GM19463 (cell line): ENCODE results near the gene ZNF286A.
"Not testable (repeated sequence)": the region's sequence is repeated elsewhere in the genome, so short reads cannot be mapped to it uniquely, and the experiment has no call there.

Experiments used
- ATAC-seq: cut with Tn5 transposase; IDR thresholded peaks from one replicate; pipeline ENCODE4 v1.9.1; 2021; ENCODE audit warnings: mild to moderate bottlenecking, moderate library complexity; ENCODE audit not compliant: unreplicated experiment

ZNF286A gene

GRCh38 chr17:15698967-15699366 is 585 bp upstream of the ZNF286A start:
- not testable (repeated sequence) for ATAC-seq

- not testable (repeated sequence) for ATAC-seq
Observed at GRCh38 chr17:15699937-15700336, 385 bp downstream of the ZNF286A start.

GRCh38 chr17:15704239-15704638 is 4.7 kb downstream of the ZNF286A start:
- not testable (repeated sequence) for ATAC-seq

- ATAC-seq, result not testable (repeated sequence)
Observed at GRCh38 chr17:15704813-15705212, 5.3 kb downstream of the ZNF286A start.

GRCh38 chr17:15708879-15709278 is 9.3 kb downstream of the ZNF286A start:
- not testable (repeated sequence) for ATAC-seq

GRCh38 chr17:15716601-15717563 is 17.3 kb downstream of the ZNF286A start:
- not testable (repeated sequence) for ATAC-seq

GRCh38 chr17:15730535-15730934 is 31.0 kb downstream of the ZNF286A start:
- not testable (repeated sequence) for ATAC-seq

GRCh38 chr17:15731900-15732299 is 32.3 kb downstream of the ZNF286A start, which contains the start of gene TBC1D26:
Gene TBC1D26, plus strand, starts transcription at chr17:15732283. Its CDS starts 3,066 bp downstream, at chr17:15735349.
- not testable (repeated sequence) for ATAC-seq

- ATAC-seq, result not testable (repeated sequence)
Observed at GRCh38 chr17:15733174-15733789, 33.7 kb downstream of the ZNF286A start.

- ATAC-seq, result not testable (repeated sequence)
Observed at GRCh38 chr17:15736578-15736977, 37.0 kb downstream of the ZNF286A start.

GRCh38 chr17:15738066-15738465 is 38.5 kb downstream of the ZNF286A start:
- ATAC-seq, result no peak

- ATAC-seq, result not testable (repeated sequence)
Observed at GRCh38 chr17:15739259-15739658, 39.7 kb downstream of the ZNF286A start.

- not testable (repeated sequence) for ATAC-seq
Observed at GRCh38 chr17:15740041-15740440, 40.5 kb downstream of the ZNF286A start.

- no peak for ATAC-seq
Observed at GRCh38 chr17:15740570-15741120, 41.1 kb downstream of the ZNF286A start.

- no peak for ATAC-seq
Observed at GRCh38 chr17:15741624-15742023, 42.1 kb downstream of the ZNF286A start.

- ATAC-seq, result no peak
Observed at GRCh38 chr17:15742051-15742795, 42.7 kb downstream of the ZNF286A start.

- ATAC-seq, result no peak
Observed at GRCh38 chr17:15742921-15743320, 43.4 kb downstream of the ZNF286A start.

- ATAC-seq, result no peak
Observed at GRCh38 chr17:15744074-15744676, 44.6 kb downstream of the ZNF286A start.

GRCh38 chr17:15744885-15745284 is 45.3 kb downstream of the ZNF286A start:
- ATAC-seq, result no peak

GRCh38 chr17:15749403-15749802 is 49.9 kb downstream of the ZNF286A start:
- ATAC-seq, result not testable (repeated sequence)
